OCI-LY1 (cell line): ENCODE data around the gene COX6B1.

Source experiments
- CTCF ChIP-seq: fragments of 200-600 bp; sonication (generic), shearing (Covaris generic); IDR thresholded peaks from 2 replicates; pipeline ENCODE4 v1.5.1; 2017; ENCODE audit warnings: mild to moderate bottlenecking, antibody characterized with exemption, low read length, moderate library complexity, mixed read lengths
- EZH2 ChIP-seq: fragments of 200-600 bp; sonication (generic), shearing (Covaris generic); IDR thresholded peaks from 2 replicates; pipeline ENCODE4 v1.8.0; 2017; ENCODE audit warnings: borderline replicate concordance, mixed run types, mild to moderate bottlenecking, antibody characterized with exemption, low read length, moderate library complexity, mixed read lengths

- TF ChIP-seq CTCF: no peak
- no peak for TF ChIP-seq EZH2
These were observed 11.0 kb upstream of the COX6B1 start for GRCh38 chr19:35637165-35637564.
